ENCODE data around the gene TRDN.

Gene TRDN

GRCh38 chr6:123636782-123637181 is at the start of gene TRDN:
TRDN (minus strand) TSS chr6:123636950; CDS start chr6:123636775, 175 bp downstream.
- no peak within 1 kb of the TSS for H3K27ac ChIP-seq (ENCODE audit: low read depth, low read length, poor library complexity, severe bottlenecking)
- H4K20me1 ChIP-seq (ENCODE audit: insufficient read depth, low read length), result no peaks in the 10 kb centered on the region
- no peak within 1 kb of the TSS for H3K9ac ChIP-seq (ENCODE audit: low read length)
- H3K36me3 ChIP-seq (ENCODE audit: insufficient read depth, low read length), result no peaks in the 10 kb centered on the region
- no peak within 1 kb of the TSS for H3K4me3 ChIP-seq (ENCODE audit: low read depth, low read length, poor library complexity, severe bottlenecking)
- no peaks in the 10 kb centered on the region for H3K4me1 ChIP-seq (ENCODE audit: insufficient read depth, low read length, severe bottlenecking)
- H3K9me3 ChIP-seq (ENCODE audit: low read length), result no peaks in the 10 kb centered on the region
- H3K4me2 ChIP-seq (ENCODE audit: low read length), result no peak within 1 kb of the TSS
- no peaks in the 10 kb centered on the region for H3K9me2 ChIP-seq (ENCODE audit: low read depth, low read length)
- H2AFZ ChIP-seq (ENCODE audit: low read length), result no peak within 1 kb of the TSS
- no peaks in the 10 kb centered on the region for H3K79me2 ChIP-seq (ENCODE audit: insufficient read depth, low read length)
- H3K27me3 ChIP-seq (ENCODE audit: insufficient read depth, low read length), result no peaks in the 10 kb centered on the region
- TF ChIP-seq CTCF (IDR thresholded peaks at IDR 0.05; ENCODE audit: low read length) (no peak), EZH2 (IDR thresholded peaks at IDR 0.05; ENCODE audit: borderline replicate concordance, low read length) (no peak)
- H3F3A ChIP-seq (ENCODE audit: insufficient read depth, low read length), result no peaks in the 10 kb centered on the region

GRCh38 chr6:123681957-123682462 is 45.3 kb upstream of the TRDN start:
- Histone ChIP-seq H3K9me3 (ENCODE audit: low read length) (no peaks in the 10 kb centered on the region), H2AFZ (ENCODE audit: low read length) (no peak overlapping the region), H3K4me2 (ENCODE audit: low read length) (no peak overlapping the region), H3K9ac (ENCODE audit: low read length) (no peak overlapping the region), H3K27me3 (ENCODE audit: insufficient read depth, low read length) (no peaks in the 10 kb centered on the region), H3F3A (ENCODE audit: insufficient read depth, low read length) (no peaks in the 10 kb centered on the region), H4K20me1 (ENCODE audit: insufficient read depth, low read length) (no peaks in the 10 kb centered on the region), H3K36me3 (ENCODE audit: insufficient read depth, low read length) (no peaks in the 10 kb centered on the region), H3K4me3 (ENCODE audit: low read depth, low read length, poor library complexity, severe bottlenecking) (no peak overlapping the region), H3K9me2 (ENCODE audit: low read depth, low read length) (no peaks in the 10 kb centered on the region), H3K27ac (ENCODE audit: low read depth, low read length, poor library complexity, severe bottlenecking) (no peak overlapping the region), H3K79me2 (ENCODE audit: insufficient read depth, low read length) (no peaks in the 10 kb centered on the region), H3K4me1 (ENCODE audit: insufficient read depth, low read length, severe bottlenecking) (no peaks in the 10 kb centered on the region)
- TF ChIP-seq EZH2 (IDR thresholded peaks at IDR 0.05; ENCODE audit: borderline replicate concordance, low read length) (no peak), CTCF (IDR thresholded peaks at IDR 0.05; ENCODE audit: low read length) (no peak)

GRCh38 chr6:123677897-123678296 is 41.1 kb upstream of the TRDN start:
- no peak overlapping the region for H3K4me2 ChIP-seq (ENCODE audit: low read length)
- H3K27ac ChIP-seq (ENCODE audit: low read depth, low read length, poor library complexity, severe bottlenecking), result no peak overlapping the region
- no peak overlapping the region for H3K4me3 ChIP-seq (ENCODE audit: low read depth, low read length, poor library complexity, severe bottlenecking)
- no peaks in the 10 kb centered on the region for H3K4me1 ChIP-seq (ENCODE audit: insufficient read depth, low read length, severe bottlenecking)
- H3K9me2 ChIP-seq (ENCODE audit: low read depth, low read length), result no peaks in the 10 kb centered on the region
- H3K36me3 ChIP-seq (ENCODE audit: insufficient read depth, low read length), result no peaks in the 10 kb centered on the region
- no peaks in the 10 kb centered on the region for H3K79me2 ChIP-seq (ENCODE audit: insufficient read depth, low read length)
- no peaks in the 10 kb centered on the region for H3F3A ChIP-seq (ENCODE audit: insufficient read depth, low read length)
- TF ChIP-seq CTCF (IDR thresholded peaks at IDR 0.05; ENCODE audit: low read length) (no peak), EZH2 (IDR thresholded peaks at IDR 0.05; ENCODE audit: borderline replicate concordance, low read length) (no peak)
- no peaks in the 10 kb centered on the region for H3K27me3 ChIP-seq (ENCODE audit: insufficient read depth, low read length)
- no peak overlapping the region for H2AFZ ChIP-seq (ENCODE audit: low read length)
- no peaks in the 10 kb centered on the region for H4K20me1 ChIP-seq (ENCODE audit: insufficient read depth, low read length)
- no peak overlapping the region for H3K9ac ChIP-seq (ENCODE audit: low read length)
- H3K9me3 ChIP-seq (ENCODE audit: low read length), result no peaks in the 10 kb centered on the region
